Posterior cingulate gyrus (tissue), 11 donors: ENCODE measurements around the gene MBNL3.

Experiments
- DNase-seq, 10 donors: peaks; one replicate each; pipeline versions ENCODE4 v3.0.0 to v3.0.0-alpha.2; 2020 to 2021; ENCODE audit warnings: mixed read lengths in 3 of 10
- intact Hi-C: fragments of 100-400 bp; cut with DNase I; formaldehyde crosslinking; loops from one replicate; pipeline ENCODE4 v1.15.1; 2023

Gene MBNL3, protein sequence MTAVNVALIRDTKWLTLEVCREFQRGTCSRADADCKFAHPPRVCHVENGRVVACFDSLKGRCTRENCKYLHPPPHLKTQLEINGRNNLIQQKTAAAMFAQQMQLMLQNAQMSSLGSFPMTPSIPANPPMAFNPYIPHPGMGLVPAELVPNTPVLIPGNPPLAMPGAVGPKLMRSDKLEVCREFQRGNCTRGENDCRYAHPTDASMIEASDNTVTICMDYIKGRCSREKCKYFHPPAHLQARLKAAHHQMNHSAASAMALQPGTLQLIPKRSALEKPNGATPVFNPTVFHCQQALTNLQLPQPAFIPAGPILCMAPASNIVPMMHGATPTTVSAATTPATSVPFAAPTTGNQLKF

DNA sequence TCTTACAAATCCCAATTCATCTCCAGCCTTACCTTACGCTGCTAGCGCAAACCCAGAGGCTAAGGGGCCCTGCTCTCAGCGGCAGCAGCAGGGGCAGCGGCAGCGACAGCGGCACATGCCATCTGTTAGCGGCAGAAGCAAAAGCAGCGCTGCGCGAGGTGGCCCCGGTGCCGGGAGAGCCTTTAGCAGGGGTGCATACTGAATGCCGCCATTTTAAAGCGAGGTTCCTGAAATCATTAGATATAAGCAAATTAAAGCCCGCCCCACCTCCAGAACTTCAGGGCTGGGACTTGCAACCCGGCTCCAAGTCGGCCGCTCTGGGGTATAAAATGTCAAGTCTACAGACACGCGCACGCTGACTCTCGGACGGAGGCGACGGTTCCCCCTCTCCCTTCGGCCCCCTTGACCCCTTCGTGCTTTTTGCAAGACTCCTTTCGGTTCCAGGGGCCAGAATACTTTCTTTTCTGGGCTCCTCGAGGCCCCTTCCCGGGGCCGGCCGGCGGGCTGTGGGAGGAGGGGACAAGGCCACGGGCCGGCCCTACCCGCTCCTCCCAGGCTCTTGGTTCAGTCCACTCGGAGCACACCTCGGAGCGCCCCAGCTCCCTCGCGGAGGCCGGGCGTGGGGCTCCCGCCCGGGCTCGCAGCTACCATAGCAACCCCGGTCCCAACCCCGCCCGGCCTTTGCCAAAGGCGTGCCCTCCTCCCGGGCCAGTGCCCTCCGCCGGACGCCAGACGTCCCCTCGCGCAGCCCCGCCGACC is at the start of gene MBNL3:
TSS of gene MBNL3 (minus strand) at position 220 of the 759 bp plus-strand sequence. CDS start 49,427 bp downstream, outside the sequence.
- peak; percentile 3 to 86 (median 27) for DNase-seq
- intact Hi-C loops, result no loop called here

DNA sequence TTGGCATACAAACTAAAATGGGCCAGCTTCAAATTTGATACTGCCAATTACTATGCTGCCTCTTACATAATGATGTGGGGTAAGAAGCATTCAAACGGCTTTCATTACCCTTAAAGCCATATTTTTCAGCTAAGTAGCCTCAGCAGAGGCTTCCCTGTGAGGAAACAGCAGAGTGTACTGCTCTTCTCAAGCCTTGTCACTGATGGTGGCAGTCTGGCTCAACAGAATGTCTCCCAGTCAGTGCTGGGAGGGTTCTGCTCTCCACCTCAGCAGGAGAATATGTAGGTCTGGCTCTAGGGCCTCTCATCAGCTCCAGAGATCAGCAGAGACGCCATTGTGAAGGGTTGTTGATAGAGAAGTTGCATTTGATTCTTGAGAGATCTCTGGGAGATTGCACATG is 44.6 kb upstream of the MBNL3 start:
- no peak for DNase-seq
- intact Hi-C loops, result no loop called here

DNA sequence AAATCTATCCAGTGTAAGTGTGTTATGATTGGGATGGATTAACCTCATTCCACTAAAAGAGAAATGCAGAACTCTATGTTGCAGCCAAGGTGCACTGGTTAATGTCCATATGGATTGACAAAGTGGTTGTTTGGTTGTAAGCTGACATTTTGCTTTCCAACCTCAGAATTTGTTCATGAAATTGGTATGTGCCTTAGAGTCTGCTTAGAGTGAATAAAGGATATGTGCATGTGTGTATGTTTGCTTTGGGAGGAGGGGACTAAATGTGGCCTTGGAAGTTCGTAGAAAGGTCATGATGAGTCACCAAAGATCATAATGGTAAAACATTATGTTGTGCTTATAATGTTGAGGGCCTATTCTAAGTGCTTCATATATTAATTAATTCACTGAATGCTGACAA is 44.1 kb upstream of the MBNL3 start:
- intact Hi-C loops, result no loop called here
- no peak for DNase-seq

DNA sequence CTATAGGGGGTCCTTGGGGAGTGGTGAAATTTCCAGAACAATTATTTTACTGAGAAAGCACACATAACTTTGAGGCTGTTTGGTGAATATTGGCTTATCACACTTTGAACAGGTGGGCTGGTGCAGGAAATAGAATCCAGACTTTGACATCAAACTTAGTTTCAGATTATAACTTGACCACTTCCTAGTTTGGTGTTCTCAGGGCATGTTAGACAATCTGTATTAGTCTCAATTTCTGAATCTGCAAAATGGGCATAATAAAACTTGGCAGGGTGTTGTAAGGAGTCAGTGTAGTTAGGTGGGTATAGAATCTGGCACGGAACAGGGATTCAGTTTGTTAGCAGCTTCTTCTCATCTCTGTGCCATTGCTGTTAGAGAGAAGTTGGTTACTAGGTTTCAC is 43.3 kb upstream of the MBNL3 start:
- intact Hi-C loops, result no loop called here
- DNase-seq, result no peak

DNA sequence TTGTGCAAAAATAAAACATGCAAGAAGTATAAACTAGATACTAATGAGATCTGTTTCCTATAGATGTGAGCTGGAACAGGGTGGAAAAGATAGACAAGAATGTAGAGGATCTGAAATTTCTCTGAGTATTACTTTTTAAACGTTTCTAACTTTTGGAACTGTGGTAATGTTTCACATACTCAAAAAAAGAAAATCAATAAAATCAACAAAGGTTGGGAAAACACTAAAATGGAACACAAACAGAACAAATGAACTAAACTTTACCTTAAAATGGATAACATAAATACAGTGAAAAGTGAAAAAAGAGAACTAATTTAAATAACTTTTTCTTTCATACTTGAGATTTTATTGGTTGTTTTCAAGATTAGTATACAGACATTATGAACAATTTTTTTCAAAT is 32.0 kb upstream of the MBNL3 start:
- no peak for DNase-seq

DNA sequence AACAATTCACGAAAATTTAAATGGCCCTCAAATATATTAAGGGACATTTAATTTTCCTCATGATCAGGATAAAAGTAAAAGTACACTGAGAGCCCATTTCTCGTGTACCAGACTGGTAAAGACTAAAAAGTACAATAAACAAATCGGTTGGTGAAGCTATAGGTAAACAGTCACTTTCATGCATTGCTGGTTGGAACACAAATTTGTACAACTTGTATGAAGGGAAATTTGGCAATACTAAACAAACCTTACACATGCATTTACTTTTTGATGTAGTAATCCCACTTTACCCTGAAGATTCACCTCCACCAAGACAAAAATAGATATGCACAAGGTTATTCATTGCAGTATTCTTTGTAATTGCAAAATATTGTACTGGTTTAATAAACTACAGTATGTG is 31.4 kb upstream of the MBNL3 start:
- no peak for DNase-seq
- intact Hi-C loops, result no loop called here

More for the DNA sequence above, 32.0 kb upstream of the MBNL3 start:
- intact Hi-C loops, result no loop called here

DNA sequence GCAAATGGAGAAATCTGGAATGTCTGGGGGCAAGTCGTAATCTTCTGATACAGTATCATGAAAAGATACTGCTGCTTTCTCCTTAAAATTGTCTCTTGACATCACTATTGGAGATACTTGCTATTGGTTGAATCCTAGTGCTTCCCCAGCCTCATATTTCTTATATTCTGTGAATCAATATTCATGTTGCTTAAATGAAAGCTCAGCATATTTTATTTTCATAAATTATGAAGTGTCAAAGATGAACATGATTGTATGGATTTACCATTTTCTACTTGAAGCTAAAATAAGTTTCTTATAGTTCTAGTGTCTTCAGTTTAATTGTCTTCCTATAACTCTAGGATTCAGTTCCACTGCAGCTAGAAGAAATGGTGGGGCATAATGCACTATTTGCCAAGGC is 29.6 kb upstream of the MBNL3 start:
- DNase-seq, result no peak
- intact Hi-C loops, result no loop called here

DNA sequence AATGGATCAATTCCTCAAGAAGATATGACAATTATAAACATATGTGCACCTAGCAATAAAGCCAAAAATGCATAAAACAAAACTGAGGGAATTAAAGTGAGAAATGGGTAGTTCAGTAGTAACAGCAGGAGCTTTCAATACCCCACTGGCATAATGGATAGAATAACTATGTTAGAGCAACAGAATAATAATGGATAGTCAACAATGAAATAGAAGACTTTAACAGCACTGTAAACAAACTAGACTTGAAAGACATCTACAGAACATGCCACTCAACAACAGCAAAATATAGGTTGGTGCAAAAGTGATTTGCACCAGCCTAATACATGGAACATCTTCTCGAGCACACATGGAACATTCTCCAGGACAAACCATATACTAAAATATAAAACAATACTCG is 20.0 kb upstream of the MBNL3 start:
- intact Hi-C loops, result no loop called here
- no peak for DNase-seq

DNA sequence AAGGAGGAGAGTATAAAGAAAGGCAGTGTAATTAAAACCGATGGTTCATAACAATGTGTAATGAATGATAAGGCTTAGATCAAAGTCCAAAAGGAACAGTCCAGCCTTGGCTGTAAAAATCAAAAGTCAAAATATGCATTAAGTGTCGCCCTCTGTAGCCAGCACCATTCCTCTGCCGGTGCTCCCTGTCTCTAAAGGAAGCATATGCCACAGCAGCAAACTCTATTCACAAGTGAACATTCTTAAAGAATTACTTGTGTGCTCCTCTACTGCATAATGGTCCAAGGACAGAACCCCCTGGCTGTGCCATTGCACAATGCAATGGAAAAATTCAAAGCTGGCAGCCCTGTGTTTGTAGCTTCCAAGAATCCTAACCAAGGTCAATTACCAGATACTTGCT is 16.3 kb upstream of the MBNL3 start:
- no peak for DNase-seq
- intact Hi-C loops, result no loop called here

DNA sequence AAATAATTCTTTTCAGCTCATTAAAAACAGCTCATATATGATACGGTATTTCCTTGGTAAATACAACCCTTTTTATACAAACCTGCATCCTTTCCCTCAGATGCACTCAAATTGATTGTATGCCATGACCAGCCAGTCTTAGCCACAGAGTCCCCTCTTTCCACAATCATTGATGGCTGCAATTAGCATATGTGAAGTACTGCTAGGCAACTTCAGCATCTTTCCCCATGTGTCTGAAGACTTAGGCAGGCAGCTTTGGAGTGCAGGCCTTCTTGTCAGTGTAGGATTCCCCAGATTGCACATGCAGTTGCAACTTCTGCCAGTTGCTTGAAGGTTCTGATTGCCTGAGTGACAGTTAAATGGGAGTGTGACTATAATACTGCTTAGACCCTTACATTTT is 15.6 kb upstream of the MBNL3 start:
- DNase-seq, result no peak
- intact Hi-C loops, result no loop called here

DNA sequence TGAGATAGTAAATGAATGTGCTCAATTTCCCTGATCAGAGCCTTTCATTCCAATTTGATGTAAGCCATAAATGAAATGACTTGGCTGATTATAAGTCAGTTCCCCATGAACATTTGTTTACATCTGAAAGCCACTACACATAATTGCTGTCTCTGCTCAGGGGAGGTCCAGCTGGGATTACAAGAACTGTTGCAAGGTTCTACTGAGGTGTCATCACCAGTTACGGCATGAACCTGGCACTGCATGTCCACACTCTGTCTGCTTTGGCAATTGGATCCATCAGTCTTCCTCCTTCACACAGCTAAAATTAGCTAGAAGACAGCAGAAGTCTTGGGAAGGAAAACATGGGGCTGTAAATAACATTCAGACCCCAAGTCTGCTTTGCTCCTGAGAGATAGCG is 12.8 kb upstream of the MBNL3 start:
- DNase-seq, result no peak
- intact Hi-C loops, result no loop called here

DNA sequence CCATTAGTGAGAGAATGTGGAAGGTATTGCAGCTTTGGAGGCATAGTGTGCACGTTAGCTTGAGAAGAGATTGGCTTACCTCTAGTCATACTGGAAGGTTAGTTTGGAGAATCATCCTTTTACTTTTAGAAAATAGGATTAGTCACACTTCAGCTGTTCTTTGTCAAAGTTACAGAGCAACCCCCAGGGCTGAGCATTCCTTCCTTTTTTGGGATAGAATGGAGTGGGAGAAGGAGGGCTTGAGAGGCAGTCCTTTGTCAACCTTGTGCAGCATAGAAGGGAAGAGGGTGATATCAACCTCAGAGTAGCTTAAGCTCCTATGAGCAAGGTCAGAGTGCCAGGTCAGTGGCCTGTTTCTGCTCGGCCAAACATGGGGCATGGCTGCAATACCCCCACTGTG is 8.6 kb upstream of the MBNL3 start:
- intact Hi-C loops, result no loop called here
- DNase-seq, result no peak

DNA sequence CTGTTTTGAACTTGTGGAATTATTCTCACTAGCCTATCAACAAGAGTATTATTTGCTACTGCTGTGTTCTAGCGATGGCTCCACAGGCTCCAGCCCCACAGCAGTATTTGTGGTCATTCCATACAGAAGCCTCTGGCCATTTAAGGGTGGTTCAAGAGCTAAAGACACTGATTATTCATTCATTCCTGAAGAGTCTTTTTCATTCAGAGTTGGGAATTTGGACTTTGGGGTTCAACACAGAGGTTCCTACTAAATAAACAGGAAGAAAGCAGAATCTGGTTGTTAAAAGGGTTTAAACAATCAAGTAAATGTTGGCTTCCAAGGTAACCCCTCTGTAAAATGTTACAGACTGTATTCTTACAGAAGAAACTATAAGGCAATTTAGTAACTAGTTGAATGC is 4.3 kb upstream of the MBNL3 start:
- DNase-seq, result no peak
- intact Hi-C loops, result no loop called here

DNA sequence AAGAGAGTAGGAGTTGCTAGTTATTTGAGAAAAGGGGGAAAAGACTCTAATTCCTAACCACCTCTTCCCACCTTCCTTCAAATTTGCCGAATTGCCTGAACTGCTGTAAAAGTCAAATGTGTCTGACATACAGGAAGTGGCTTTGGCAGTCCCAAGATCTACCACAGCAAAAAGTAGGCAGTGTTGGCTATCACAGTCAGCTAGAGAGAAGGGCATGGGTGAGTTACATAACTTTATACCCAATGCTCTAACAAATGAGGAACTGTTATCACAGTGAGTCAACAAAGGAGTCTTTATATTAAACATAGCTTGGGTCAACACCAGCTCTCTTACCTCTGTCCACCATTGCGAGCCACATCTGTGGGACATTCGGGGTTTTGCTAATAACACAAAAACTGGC is 2.4 kb upstream of the MBNL3 start:
- no peak for DNase-seq

DNA sequence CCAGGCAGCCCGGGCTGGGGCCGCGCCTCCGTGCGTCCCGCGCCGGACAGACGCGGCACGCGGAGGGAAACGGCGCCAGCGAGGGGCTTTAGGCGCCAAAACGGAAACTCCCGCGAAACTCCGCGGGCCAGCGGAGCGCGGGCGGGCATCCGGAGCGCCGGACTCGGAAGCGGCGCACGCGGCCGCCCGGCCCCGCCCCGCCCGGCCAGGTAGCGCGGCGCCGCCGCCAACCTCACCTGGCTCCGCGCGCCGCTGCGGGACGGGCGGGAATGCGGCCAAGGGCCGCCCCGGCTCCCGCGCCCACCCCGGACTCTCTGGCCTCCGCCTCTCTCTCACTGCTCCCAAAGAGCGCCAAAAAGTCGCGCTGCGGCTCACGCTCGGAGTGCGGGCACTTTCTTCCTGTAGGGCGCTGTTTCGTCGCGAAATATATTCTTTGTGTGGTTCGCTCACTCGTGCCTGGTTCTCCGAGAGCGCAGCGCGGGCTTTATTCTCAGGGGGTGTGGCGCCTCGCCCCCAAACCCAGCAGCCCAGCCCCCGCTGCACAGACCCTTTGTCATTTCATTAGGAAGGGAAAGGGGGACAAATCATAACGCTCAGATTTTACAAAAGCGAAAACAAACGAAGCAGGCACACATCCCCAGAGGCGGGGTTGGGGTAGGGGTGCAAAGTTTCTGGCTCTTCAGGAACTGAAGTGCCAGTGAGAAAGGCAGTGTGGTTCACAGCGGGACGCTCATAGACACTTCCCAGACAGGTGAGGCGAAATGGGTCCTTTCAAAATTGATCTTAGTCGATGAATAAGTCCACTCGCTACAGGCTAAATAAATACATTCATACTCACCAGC is 961 bp upstream of the MBNL3 start:
- DNase-seq, result peak in 7 of 10 donors; percentile 7 to 88 (median 39)

More for the DNA sequence above, 2.4 kb upstream of the MBNL3 start:
- intact Hi-C loops, result no loop called here

DNA sequence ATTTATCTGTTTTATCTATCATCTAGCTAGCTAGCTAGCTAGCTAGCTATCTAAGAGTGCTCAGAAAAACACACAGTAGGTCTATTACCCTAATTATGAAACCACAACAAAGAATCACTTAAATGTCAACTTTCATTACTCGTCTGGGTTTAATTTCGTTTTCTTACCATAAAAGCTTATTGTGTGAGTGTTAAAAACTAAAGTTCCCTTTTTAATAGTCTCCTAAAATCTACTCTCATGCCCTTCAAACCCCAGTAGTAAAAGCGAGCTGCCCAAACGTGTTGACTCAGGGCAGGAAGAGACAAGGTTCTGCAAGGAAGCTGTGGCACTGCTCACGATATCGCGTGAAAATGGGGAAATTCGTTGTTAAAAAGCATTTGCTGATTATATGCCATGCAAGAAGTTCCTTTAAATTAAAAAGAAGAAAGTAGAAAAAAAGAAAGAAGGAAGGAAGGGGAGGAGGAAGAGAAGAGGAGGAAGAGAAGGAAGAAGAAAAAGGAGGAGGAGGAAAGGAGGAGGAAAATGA is 595 bp downstream of the MBNL3 start:
- intact Hi-C loops, result no loop called here
- no peak for DNase-seq

More for the DNA sequence above, 961 bp upstream of the MBNL3 start:
- intact Hi-C loops, result no loop called here

DNA sequence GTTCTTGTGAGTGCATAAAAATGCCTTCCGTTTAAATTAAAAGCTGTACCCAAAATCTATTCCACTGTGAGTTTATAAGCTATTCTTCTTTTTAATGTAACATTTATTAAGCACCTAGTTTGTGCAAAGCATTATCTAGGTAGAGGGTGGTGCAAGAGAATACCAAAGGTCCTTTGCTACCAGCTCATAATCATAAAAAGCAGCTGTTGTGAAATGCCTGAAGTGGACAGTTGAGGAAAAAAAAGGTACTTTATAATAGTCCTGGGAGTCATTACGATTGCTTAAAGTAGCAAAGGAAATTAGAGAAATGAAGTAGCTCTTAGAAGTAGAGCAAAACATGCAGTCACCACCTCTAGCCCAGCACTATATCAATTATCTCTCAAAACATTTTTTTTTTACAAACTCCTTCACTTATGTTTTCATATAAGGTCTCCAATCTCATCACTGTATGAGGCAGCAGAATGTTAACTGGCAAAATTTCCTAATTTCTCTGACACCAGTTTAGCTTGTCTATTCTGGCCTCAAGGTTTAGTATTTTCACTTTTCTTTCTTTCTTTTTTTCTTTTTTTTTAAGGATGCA is 2.1 kb downstream of the MBNL3 start:
- no peak for DNase-seq
- intact Hi-C loops, result no loop called here

DNA sequence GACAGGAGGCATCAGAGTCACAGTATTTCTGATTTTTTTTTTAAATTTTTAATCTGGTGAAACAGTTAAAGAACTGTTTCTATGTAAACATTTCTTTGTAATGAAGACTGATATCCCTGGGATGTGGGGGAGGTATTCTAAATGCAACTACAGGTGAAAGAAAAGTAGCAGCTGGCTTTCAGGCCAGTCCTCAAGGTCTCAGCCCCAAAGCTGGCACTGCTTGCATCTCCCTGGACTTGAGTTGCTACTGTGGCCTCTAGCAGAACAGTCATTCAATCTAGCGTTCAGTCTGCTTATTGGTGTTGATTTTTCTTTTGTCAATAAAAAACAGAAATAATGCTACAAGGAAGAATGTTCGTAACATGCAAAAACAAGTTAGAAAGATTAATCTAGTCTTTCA is 4.9 kb downstream of the MBNL3 start:
- no peak for DNase-seq
- intact Hi-C loops, result no loop called here

DNA sequence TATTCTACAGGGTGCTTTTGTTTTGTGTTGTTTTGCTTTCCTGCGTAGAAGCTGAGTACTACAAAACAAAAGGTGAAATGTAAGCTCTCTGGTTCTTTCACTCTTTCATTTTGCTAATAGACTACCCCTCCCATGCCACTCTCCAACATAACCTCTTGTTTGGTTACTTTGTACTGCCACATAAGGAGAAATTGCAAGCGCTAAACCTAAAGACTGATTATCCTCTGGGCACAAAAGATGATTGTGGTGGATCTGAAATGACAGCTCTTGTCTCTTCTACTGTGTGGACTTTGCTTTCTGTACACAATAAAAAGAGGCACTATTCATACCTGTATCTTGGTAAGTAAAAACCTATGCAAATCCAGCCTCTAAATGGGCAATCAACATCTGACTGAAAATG is 5.3 kb downstream of the MBNL3 start:
- intact Hi-C loops, result no loop called here

DNA sequence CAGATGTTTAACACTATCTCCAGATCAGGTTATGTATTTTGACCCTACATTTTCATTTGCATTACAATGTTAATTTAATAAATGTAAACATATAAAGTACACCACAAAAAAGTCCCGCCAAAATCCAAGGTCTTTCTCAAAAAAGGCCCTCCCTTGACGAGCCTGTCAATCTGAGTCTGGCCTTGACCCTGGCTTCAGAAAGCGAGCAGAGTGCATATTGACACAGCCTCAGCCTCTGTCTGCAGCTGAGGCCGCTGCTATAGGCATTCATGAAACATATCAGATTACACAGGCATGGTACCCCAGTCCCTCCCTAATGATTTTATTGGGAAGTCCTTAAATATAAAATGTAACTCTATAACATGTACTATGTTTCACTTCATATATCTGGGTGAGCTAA is 6.2 kb downstream of the MBNL3 start:
- intact Hi-C loops, result no loop called here
- no peak for DNase-seq

More for the DNA sequence above, 5.3 kb downstream of the MBNL3 start:
- no peak for DNase-seq

DNA sequence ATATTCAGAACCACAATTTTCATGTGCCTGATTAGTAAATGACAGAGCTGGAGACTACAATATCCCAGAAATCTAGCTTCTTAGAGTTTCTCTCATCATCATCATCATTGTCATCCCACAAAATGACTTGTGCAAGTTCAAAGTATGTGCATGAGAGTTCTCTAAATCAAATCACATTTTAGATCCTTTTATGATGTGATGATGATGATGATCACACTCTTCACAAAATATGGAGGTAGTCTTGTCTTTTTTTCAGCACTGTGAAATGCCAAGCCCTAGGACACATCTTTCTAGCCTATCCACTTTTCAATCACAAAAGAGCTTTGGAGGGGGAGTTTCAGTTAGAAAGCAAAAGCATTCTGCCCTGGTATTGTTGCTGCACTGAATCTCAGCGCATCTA is 7.4 kb downstream of the MBNL3 start:
- intact Hi-C loops, result no loop called here
- no peak for DNase-seq
